ENCODE results near the gene INSRR. TPM values are rescaled to one million over a fixed set of nuclear protein-coding genes. Genes with fewer than 3 reads are reported as not detected.

The INSRR gene
- total RNA-seq, 1 donor from 2014 or later, result not detected

- Histone ChIP-seq H3K4me3 (no peak overlapping the region), H3K27ac (no peak overlapping the region), H3K9me3 (no peaks in the 10 kb centered on the region), H3K27me3 (ENCODE audit: low read depth) (peaks cover 13% of the 10 kb centered on the region), H3K4me1 (no peaks in the 10 kb centered on the region), H3K36me3 (no peaks in the 10 kb centered on the region)
- intact Hi-C loops (cut with DNase I), result no loop called here
- DNase-seq (no peak), ATAC-seq (no peak)
- TF ChIP-seq CTCF (IDR thresholded peaks at IDR 0.05), result no peak
Measured at GRCh38 chr1:156876281-156876680, 17.4 kb upstream of the INSRR start.

- DNase-seq (no peak), ATAC-seq (no peak)
Measured at GRCh38 chr1:156875341-156875615, 16.4 kb upstream of the INSRR start.

GRCh38 chr1:156874572-156875340 lies 15.8 kb upstream of the INSRR start:
- TF ChIP-seq CTCF (IDR thresholded peaks at IDR 0.05), result no peak
- no peak for ATAC-seq
- no peaks in the 10 kb centered on the region for H3K4me1 ChIP-seq
- no peak for DNase-seq
- H3K36me3 ChIP-seq, result no peaks in the 10 kb centered on the region
- intact Hi-C loops (cut with DNase I), result no loop called here
- peaks cover 11% of the 10 kb centered on the region for H3K27me3 ChIP-seq (ENCODE audit: low read depth)
- H3K27ac ChIP-seq, result no peak overlapping the region
- no peak overlapping the region for H3K4me3 ChIP-seq
- no peaks in the 10 kb centered on the region for H3K9me3 ChIP-seq

More at GRCh38 chr1:156875341-156875615, 16.4 kb upstream of the INSRR start:
- Histone ChIP-seq H3K36me3 (no peaks in the 10 kb centered on the region), H3K27ac (no peak overlapping the region), H3K9me3 (no peaks in the 10 kb centered on the region), H3K27me3 (ENCODE audit: low read depth) (peaks cover 11% of the 10 kb centered on the region), H3K4me1 (no peaks in the 10 kb centered on the region), H3K4me3 (no peak overlapping the region)
- intact Hi-C loops (cut with DNase I), result no loop called here
- TF ChIP-seq CTCF (IDR thresholded peaks at IDR 0.05), result no peak

GRCh38 chr1:156874142-156874541 lies 15.2 kb upstream of the INSRR start:
- Histone ChIP-seq H3K4me1 (no peaks in the 10 kb centered on the region), H3K27ac (no peak overlapping the region), H3K9me3 (no peaks in the 10 kb centered on the region), H3K27me3 (ENCODE audit: low read depth) (peaks cover 11% of the 10 kb centered on the region), H3K4me3 (no peak overlapping the region), H3K36me3 (no peaks in the 10 kb centered on the region)
- ATAC-seq, result no peak
- no peak for DNase-seq
- intact Hi-C loops (cut with DNase I), result no loop called here
- TF ChIP-seq CTCF (IDR thresholded peaks at IDR 0.05), result no peak

GRCh38 chr1:156873659-156874058 lies 14.7 kb upstream of the INSRR start:
- peaks cover 11% of the 10 kb centered on the region for H3K27me3 ChIP-seq (ENCODE audit: low read depth)
- intact Hi-C loops (cut with DNase I), result no loop called here
- H3K4me3 ChIP-seq, result no peak overlapping the region
- no peaks in the 10 kb centered on the region for H3K4me1 ChIP-seq
- no peak for DNase-seq
- no peaks in the 10 kb centered on the region for H3K9me3 ChIP-seq
- H3K36me3 ChIP-seq, result no peaks in the 10 kb centered on the region
- no peak for ATAC-seq
- H3K27ac ChIP-seq, result no peak overlapping the region
- TF ChIP-seq CTCF (IDR thresholded peaks at IDR 0.05), result no peak
